BLaER1 treated with 17β-estradiol and CSF1 and Interleukin-3, amounts not matched to agents 10 nM and 100 nM (cell line): Measurements from ENCODE around the gene RNF150.

Experiments
- H3K27ac ChIP-seq, 11 experiments: shearing (Covaris generic); formaldehyde crosslinking; 2 replicates each; pipeline ENCODE4 v1.8.1; 2022
- H3K27me3 ChIP-seq, 11 experiments: shearing (Covaris generic); formaldehyde crosslinking; 2 replicates each; pipeline ENCODE4 v1.8.1; 2022
- H3K36me3 ChIP-seq, 11 experiments: shearing (Covaris generic); formaldehyde crosslinking; 2 replicates each; pipeline ENCODE4 v1.8.1; 2022
- H3K4me1 ChIP-seq, 10 experiments: shearing (Covaris generic); formaldehyde crosslinking; 2 replicates each; pipeline ENCODE4 v1.8.1; 2022
- H3K4me2 ChIP-seq, 11 experiments: shearing (Covaris generic); formaldehyde crosslinking; 2 replicates each; pipeline ENCODE4 v1.8.1; 2022
- H3K4me3 ChIP-seq, 10 experiments: shearing (Covaris generic); formaldehyde crosslinking; 2 replicates each; pipeline ENCODE4 v1.8.1; 2022
- H3K9ac ChIP-seq, 11 experiments: shearing (Covaris generic); formaldehyde crosslinking; 2 replicates each; pipeline ENCODE4 v1.8.1; 2022
- H3K9me3 ChIP-seq, 11 experiments: shearing (Covaris generic); formaldehyde crosslinking; replicated peaks in 1 of 11; 2 replicates each; pipeline ENCODE4 v1.8.1; 2022
- H4K20me1 ChIP-seq, 11 experiments: shearing (Covaris generic); formaldehyde crosslinking; 2 replicates each; pipeline ENCODE4 v1.8.1; 2022
- Cebpa-rat ChIP-seq, 11 experiments: shearing (Covaris generic); IDR thresholded peaks; 2 replicates each; pipeline ENCODE4 v1.8.1; 2022

The RNF150 gene

DNA sequence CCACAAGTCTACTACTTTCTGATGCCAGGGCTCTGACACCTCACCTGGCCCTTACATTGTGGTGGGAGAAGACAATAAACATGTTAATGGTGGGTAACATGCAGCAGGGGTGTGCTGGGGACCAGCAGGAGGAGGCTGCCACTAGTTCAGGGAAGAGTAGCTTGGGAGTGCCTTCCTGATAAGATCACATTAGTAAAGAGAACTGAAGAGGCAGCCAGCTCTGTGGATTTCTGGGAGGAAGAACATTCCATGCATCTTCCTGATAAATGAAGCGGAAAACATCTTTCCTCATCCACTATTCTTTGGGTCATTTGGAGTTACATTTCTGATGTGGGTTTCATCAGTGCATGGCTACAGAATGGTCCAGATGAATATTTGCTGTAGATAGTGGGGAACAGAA is 9.0 kb downstream of the RNF150 start:
- Histone ChIP-seq H3K4me3 (no peak overlapping the region), H3K9me3 (0 out of 22 replicates have a peak, but pooled peaks cover 0 to 5% (median 0%) of the 10 kb centered on the region in 11 experiments), H3K4me2 (no peak overlapping the region), H3K27ac (no peak overlapping the region), H4K20me1 (no peaks in the 10 kb centered on the region), H3K27me3 (no peaks in the 10 kb centered on the region), H3K9ac (no peak overlapping the region), H3K4me1 (peaks cover 14 to 26% (median 19%) of the 10 kb centered on the region in 10 experiments), H3K36me3 (no peaks in the 10 kb centered on the region)
- TF ChIP-seq Cebpa-rat (IDR thresholded peaks at IDR 0.05) = no peak

DNA sequence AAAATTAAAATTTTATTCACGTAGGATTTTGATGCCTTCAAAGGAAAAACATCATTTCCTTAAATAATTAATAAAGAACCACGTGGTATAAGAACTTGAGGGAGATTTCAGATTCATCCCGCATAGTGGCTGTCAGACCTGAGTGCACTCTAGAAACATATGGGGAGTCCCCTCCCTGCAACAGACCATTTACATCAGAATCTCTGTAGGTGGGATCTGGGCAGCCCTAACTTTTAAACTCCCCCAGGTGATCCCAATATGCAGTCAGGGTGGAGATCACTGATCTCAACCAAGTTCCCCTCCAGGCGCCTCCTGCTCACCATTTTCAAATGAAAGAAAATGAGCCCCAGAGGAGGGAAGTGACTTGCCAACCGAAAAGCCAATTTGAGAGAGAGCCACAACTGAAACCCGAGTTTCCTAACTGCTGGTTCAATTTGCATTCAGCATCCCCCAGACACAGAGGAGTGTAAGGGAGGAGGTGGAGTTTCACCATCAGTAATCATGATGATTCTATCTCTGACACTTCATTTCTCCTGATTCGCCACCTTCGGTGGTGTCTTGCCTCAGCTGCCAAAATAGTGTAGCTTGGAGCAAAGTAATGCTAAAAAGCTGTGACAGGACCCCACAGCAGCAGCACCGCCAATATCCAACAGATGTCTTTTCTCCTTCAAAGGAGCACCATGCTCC is 11.4 kb downstream of the RNF150 start:
- no peak for TF ChIP-seq Cebpa-rat (IDR thresholded peaks at IDR 0.05)
- Histone ChIP-seq H3K27me3 (no peaks in the 10 kb centered on the region), H3K4me2 (no peak overlapping the region), H3K9me3 (0 out of 22 replicates have a peak, but pooled peaks cover 0 to 5% (median 0%) of the 10 kb centered on the region in 11 experiments), H3K9ac (no peak overlapping the region), H3K27ac (no peak overlapping the region), H3K4me1 (peaks cover 6 to 13% (median 8%) of the 10 kb centered on the region in 10 experiments), H4K20me1 (no peaks in the 10 kb centered on the region), H3K36me3 (no peaks in the 10 kb centered on the region), H3K4me3 (no peak overlapping the region)

DNA sequence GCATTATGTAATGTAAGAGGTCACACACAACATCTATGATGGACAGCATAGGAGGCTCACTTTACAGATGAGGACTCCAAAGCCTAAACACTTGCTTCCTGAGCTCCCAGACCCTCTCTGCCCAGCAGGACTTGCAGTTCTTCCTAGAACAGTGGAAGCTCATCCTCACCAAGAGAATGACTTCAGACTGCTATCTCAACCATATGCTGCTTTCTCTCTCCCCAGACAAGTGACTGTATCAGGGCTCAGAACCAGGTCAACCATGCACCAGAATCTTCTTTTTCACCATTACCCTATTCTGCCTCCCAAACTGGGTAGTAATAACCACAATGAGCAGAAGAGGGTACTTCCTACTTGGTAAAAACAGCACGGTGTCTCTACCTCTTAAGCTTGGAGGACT is 12.2 kb downstream of the RNF150 start:
- H3K9ac ChIP-seq = no peak overlapping the region
- H4K20me1 ChIP-seq = no peaks in the 10 kb centered on the region
- H3K9me3 ChIP-seq = peaks cover 0 to 6% (median under 1%) of the 10 kb centered on the region in 11 experiments; a peak in 5 of 22 replicates
- TF ChIP-seq Cebpa-rat (IDR thresholded peaks at IDR 0.05) = no peak
- H3K4me1 ChIP-seq = peaks cover 0 to 4% (median under 1%) of the 10 kb centered on the region in 10 experiments; a peak in 6 of 20 replicates
- no peaks in the 10 kb centered on the region for H3K36me3 ChIP-seq
- H3K4me2 ChIP-seq = no peak overlapping the region
- no peaks in the 10 kb centered on the region for H3K27me3 ChIP-seq
- no peak overlapping the region for H3K4me3 ChIP-seq
- no peak overlapping the region for H3K27ac ChIP-seq

DNA sequence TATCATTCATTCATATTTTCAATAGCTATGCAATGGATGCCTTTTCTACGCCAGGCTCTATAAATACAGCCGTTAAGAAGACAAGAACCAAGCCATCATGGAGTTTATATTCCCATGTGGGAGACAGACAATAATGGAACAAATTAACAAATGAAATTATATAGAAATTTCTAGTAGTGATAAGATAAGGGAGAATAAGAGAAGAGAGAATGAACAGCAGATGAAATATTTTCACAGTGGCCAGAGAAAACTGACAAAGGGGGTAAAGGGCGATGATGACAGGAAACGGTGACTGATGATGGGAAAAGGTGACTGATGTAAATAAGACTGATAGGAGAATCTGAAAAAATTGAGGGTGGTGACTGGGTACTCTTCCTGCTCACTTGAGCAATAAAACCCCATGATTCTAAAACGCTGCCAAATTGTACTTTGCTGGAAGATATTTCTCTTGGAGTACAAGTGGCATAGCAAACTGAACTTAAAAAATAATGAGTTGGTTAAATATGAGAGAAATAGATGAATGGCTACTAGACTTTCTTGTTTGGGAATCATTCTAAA is 13.2 kb downstream of the RNF150 start:
- no peak overlapping the region for H3K4me2 ChIP-seq
- no peak overlapping the region for H3K9ac ChIP-seq
- H3K27me3 ChIP-seq = no peaks in the 10 kb centered on the region
- TF ChIP-seq Cebpa-rat (IDR thresholded peaks at IDR 0.05) = no peak
- H3K36me3 ChIP-seq = no peaks in the 10 kb centered on the region
- no peak overlapping the region for H3K27ac ChIP-seq
- H3K4me3 ChIP-seq = no peak overlapping the region
- H3K9me3 ChIP-seq = peaks cover 5 to 15% (median 9%) of the 10 kb centered on the region in 11 experiments; a peak in 20 of 22 replicates
- no peaks in the 10 kb centered on the region for H4K20me1 ChIP-seq
- H3K4me1 ChIP-seq = peaks cover 0 to 4% (median 0%) of the 10 kb centered on the region in 10 experiments; a peak in 1 of 20 replicates

DNA sequence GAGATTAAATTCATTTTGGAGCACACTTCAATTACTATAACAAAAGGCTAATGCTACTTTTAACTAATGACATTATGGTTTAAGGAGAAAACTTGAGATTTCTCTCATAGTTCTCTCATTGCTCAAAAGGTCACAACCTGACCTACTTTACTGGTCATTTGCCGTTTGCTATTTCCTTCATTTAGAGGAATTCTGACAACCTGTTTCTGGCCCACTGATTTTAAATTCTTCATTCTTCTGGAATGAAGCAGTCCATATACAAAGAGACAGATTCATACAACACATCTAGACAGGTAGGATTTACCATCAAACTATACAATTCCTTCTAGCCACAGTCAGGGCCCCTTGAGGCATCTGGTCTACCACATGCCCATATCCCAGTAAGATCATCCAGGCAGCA is 14.2 kb downstream of the RNF150 start:
- Histone ChIP-seq H3K4me1 (peaks cover 0 to 4% (median 0%) of the 10 kb centered on the region in 10 experiments; a peak in 1 of 20 replicates), H3K9me3 (peaks cover 10 to 24% (median 16%) of the 10 kb centered on the region in 11 experiments; a peak in 20 of 22 replicates), H3K4me3 (no peak overlapping the region), H3K4me2 (no peak overlapping the region), H3K27ac (no peak overlapping the region), H3K27me3 (no peaks in the 10 kb centered on the region), H3K36me3 (no peaks in the 10 kb centered on the region), H4K20me1 (no peaks in the 10 kb centered on the region), H3K9ac (no peak overlapping the region)
- no peak for TF ChIP-seq Cebpa-rat (IDR thresholded peaks at IDR 0.05)

DNA sequence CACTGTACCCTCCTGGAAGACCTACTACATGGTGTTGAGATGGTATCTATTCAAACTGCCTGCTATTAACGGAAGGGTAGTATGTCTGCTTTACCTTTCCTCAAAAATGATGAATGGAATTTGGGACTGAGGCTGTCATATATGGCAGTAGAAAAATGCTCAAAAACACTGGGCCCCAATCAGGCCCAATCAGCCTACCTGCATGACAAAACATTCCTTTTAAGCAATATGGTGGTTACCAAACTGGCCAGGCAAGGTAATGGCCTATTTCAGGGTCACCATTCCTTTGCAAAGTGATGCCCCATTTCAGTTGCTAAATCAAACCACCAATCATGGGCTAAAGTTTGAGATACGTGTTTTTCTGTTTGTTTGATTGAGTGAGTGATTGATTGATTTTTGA is 14.9 kb downstream of the RNF150 start:
- peaks cover 0 to 4% (median 0%) of the 10 kb centered on the region in 10 experiments; a peak in 1 of 20 replicates for H3K4me1 ChIP-seq
- H3K4me2 ChIP-seq = no peak overlapping the region
- H3K9me3 ChIP-seq = peaks cover 10 to 31% (median 21%) of the 10 kb centered on the region in 11 experiments; a peak in 21 of 22 replicates
- H3K27me3 ChIP-seq = no peaks in the 10 kb centered on the region
- no peaks in the 10 kb centered on the region for H3K36me3 ChIP-seq
- H3K27ac ChIP-seq = no peak overlapping the region
- no peak overlapping the region for H3K9ac ChIP-seq
- no peak overlapping the region for H3K4me3 ChIP-seq
- H4K20me1 ChIP-seq = no peaks in the 10 kb centered on the region
- no peak for TF ChIP-seq Cebpa-rat (IDR thresholded peaks at IDR 0.05)

DNA sequence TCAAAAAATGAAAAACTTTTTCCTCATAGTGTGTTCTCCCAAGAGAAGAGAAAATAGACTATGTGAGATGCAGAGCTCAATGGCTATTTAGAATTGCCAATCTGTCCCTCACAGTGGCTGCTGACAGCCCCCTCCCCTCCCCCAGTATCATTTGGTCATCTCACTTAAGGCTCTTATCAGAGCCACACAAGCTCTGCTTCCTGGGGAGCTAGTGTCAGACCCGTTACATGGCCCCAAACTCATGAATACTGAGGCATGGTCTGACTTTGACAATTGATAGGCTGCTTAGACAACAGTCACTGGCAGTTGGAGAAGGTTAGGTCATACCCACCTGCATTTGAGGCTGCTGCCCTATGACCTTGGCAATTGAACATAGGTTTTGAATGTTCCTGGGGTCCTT is 15.3 kb downstream of the RNF150 start:
- H3K27ac ChIP-seq = no peak overlapping the region
- no peak for TF ChIP-seq Cebpa-rat (IDR thresholded peaks at IDR 0.05)
- H3K9ac ChIP-seq = no peak overlapping the region
- H3K4me1 ChIP-seq = peaks cover 0 to 4% (median 0%) of the 10 kb centered on the region in 10 experiments; a peak in 1 of 20 replicates
- no peak overlapping the region for H3K4me3 ChIP-seq
- H4K20me1 ChIP-seq = no peaks in the 10 kb centered on the region
- no peaks in the 10 kb centered on the region for H3K27me3 ChIP-seq
- H3K36me3 ChIP-seq = no peaks in the 10 kb centered on the region
- H3K9me3 ChIP-seq = peaks cover 12 to 36% (median 23%) of the 10 kb centered on the region in 11 experiments; a peak in 21 of 22 replicates
- no peak overlapping the region for H3K4me2 ChIP-seq

DNA sequence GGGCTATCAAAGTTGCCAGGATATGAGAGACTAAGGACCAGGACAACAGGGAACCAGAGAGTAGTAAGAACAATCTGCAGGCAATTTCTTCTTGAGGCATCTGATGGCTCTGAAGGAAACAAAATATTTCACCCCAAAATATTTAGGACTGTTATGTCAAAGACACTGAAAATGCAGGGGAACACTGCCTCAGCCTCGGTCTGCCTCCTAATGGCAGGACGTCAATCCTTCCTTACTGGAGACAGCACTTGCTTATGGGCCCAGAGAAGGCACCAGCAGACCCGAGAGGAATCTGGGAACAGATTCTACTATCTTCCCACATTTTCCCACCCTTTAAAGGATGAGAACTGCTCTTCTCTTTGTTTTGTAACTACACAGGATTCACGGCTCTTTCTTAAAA is 23.3 kb downstream of the RNF150 start:
- no peak overlapping the region for H3K4me2 ChIP-seq
- no peaks in the 10 kb centered on the region for H3K27me3 ChIP-seq
- H3K36me3 ChIP-seq = no peaks in the 10 kb centered on the region
- no peak overlapping the region for H3K9ac ChIP-seq
- no peaks in the 10 kb centered on the region for H4K20me1 ChIP-seq
- no peak overlapping the region for H3K27ac ChIP-seq
- no peak for TF ChIP-seq Cebpa-rat (IDR thresholded peaks at IDR 0.05)
- peaks cover 4 to 21% (median 13%) of the 10 kb centered on the region in 11 experiments; a peak in 11 of 22 replicates for H3K9me3 ChIP-seq
- H3K4me1 ChIP-seq = no peaks in the 10 kb centered on the region
- H3K4me3 ChIP-seq = no peak overlapping the region

DNA sequence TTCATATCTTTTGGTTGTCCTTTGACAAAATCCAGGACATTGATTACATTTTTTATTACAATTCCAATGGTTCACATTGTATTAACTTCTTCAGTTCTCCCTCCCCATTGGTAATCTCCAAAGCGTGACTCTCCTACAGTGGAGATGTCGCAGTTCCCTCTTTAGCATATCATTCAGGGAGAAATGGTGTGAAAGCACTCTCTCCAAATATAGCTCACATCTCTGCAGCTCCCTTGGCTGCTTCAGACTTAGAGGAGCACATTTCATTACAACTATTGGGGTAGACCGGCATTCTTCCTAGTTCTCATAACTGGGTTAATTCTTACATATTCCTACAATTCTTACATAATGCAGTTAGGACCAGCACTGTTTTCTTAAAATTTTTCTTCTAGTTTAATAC is 25.3 kb downstream of the RNF150 start:
- no peak overlapping the region for H3K4me3 ChIP-seq
- H3K4me2 ChIP-seq = no peak overlapping the region
- H4K20me1 ChIP-seq = no peaks in the 10 kb centered on the region
- H3K27me3 ChIP-seq = no peaks in the 10 kb centered on the region
- TF ChIP-seq Cebpa-rat (IDR thresholded peaks at IDR 0.05) = no peak
- no peak overlapping the region for H3K9ac ChIP-seq
- H3K9me3 ChIP-seq = peaks cover 0 to 1% (median 0%) of the 10 kb centered on the region in 11 experiments; a peak in 1 of 22 replicates
- H3K4me1 ChIP-seq = no peaks in the 10 kb centered on the region
- H3K27ac ChIP-seq = no peak overlapping the region
- no peaks in the 10 kb centered on the region for H3K36me3 ChIP-seq
